ENCODE measurements around the gene ZNF205. TPM values are rescaled to one million over a fixed set of nuclear protein-coding genes. Genes with fewer than 3 reads are reported as not detected.

Gene ZNF205
- total RNA-seq, 1 experiment from 2014 or later = 19.0 TPM

DNA sequence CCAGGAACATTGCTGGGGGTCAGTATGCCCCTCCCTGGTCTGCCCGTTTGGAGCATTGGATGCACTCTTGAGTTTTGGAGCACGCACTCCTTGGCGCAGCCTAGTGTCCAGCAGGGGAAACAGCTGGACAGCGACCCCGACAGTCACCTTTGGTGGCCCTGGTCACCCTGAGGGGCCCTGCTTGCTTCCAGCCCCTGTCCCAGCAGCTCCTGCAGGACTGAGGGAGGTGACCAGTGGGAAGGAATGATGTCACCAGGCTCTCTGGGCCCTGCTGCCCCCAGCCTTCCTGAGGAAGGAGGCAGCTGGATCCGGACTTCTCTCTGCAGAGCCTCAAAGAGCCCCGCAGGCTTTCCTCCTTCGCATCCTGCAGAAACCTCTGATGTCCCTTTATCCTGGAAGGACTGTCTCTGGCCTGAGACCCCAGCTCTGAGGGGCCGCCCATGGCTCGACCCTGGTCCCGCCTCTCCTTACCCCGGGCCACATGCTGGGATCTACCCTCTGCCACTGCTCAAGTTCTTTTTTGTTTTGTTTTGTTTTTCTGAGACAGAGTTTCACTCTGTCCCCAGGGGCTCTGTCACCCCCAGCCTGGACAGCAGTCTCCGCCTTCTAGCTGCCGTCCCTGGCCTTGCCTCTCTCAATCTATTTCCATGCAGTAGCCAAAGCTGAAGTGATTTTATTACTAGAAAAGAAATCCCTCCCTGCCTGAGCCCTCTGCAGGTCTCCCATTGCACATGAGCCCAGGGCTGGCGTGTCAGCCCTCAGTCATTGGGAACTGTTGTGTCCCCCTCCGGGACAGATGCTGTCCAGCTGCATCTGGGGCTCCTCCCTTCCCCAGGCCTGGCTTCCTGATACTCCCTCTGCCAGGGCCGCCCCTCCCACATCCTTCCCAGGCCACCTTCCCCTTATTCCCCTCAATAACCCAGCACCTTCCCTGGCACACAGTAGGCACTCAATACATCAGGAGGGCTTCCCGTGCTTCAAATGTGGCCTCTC lies 24.8 kb upstream of the ZNF205 start:
- H4K20me1 ChIP-seq (ENCODE audit: low read length) = no peaks in the 10 kb centered on the region
- BruUV-seq (replicated peaks) = no TSS peak
- H3K9me3 ChIP-seq (ENCODE audit: low read length) = no peaks in the 10 kb centered on the region
- intact Hi-C loops (cut with micrococcal nuclease) = no loop called here
- H3K9ac ChIP-seq (ENCODE audit: low read length) = no peak overlapping the region
- no peaks in the 10 kb centered on the region for H3K4me1 ChIP-seq (ENCODE audit: insufficient read depth, low read length)
- H3K27me3 ChIP-seq (ENCODE audit: low read length) = no peaks in the 10 kb centered on the region
- POLR2A ChIA-PET (ENCODE audit: unreplicated experiment) = no interaction called here
- no peaks in the 10 kb centered on the region for H3F3A ChIP-seq (ENCODE audit: low read length, unreplicated experiment)
- H3K79me2 ChIP-seq (ENCODE audit: low read length) = no peaks in the 10 kb centered on the region
- no peak for DNase-seq
- H3K27ac ChIP-seq (ENCODE audit: low read length) = no peak overlapping the region
- H3K4me2 ChIP-seq (ENCODE audit: low read length) = no peak overlapping the region
- H3K36me3 ChIP-seq (ENCODE audit: low read depth, low read length) = no peaks in the 10 kb centered on the region
- CTCF ChIA-PET = interaction anchor here (0.6 kb wide), 1 partner anchor 11 kb away, joined by 13 read pairs; no protein-coding TSS in a partner anchor
- no peaks in the 10 kb centered on the region for H3K9me2 ChIP-seq (replicated peaks; ENCODE audit: low read length)
- H3K4me3 ChIP-seq (ENCODE audit: low read length) = no peak overlapping the region
- ATAC-seq = no peak
- H2AFZ ChIP-seq (ENCODE audit: low read length) = no peak overlapping the region
- TF ChIP-seq, protein P1, sequence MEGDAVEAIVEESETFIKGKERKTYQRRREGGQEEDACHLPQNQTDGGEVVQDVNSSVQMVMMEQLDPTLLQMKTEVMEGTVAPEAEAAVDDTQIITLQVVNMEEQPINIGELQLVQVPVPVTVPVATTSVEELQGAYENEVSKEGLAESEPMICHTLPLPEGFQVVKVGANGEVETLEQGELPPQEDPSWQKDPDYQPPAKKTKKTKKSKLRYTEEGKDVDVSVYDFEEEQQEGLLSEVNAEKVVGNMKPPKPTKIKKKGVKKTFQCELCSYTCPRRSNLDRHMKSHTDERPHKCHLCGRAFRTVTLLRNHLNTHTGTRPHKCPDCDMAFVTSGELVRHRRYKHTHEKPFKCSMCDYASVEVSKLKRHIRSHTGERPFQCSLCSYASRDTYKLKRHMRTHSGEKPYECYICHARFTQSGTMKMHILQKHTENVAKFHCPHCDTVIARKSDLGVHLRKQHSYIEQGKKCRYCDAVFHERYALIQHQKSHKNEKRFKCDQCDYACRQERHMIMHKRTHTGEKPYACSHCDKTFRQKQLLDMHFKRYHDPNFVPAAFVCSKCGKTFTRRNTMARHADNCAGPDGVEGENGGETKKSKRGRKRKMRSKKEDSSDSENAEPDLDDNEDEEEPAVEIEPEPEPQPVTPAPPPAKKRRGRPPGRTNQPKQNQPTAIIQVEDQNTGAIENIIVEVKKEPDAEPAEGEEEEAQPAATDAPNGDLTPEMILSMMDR (conservative IDR thresholded peaks at IDR 0.05; ENCODE audit: low read depth, low read length) = peak; percentile 39; the same call in 1 of the 2 replicates
- no peak for TF ChIP-seq EZH2phosphoT487 (IDR thresholded peaks at IDR 0.05; ENCODE audit: borderline replicate concordance, low read length)

DNA sequence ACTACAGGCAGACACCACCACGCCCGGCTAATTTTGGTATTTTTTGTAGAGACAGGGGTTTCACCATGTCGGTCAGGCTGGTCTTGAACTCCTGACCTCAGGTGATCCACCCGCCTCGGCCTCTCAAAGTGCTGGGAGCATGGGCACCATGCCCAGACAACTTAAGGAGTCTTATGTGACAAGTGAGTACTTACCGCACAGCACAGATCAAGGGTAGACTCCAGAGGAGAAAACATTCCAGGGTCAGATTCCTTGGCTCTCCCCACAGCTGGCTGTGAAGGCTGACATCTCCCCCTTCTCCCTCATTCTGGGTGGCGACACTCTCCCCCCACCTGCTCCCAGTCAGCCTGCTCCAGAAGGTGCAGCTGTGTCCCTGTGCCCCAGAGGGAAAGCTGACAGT lies 23.9 kb upstream of the ZNF205 start:
- no peaks in the 10 kb centered on the region for H3F3A ChIP-seq (ENCODE audit: low read length, unreplicated experiment)
- no peaks in the 10 kb centered on the region for H3K36me3 ChIP-seq (ENCODE audit: low read depth, low read length)
- H3K27me3 ChIP-seq (ENCODE audit: low read length) = no peaks in the 10 kb centered on the region
- no peak overlapping the region for H2AFZ ChIP-seq (ENCODE audit: low read length)
- H3K4me1 ChIP-seq (ENCODE audit: insufficient read depth, low read length) = no peaks in the 10 kb centered on the region
- ChIA-PET CTCF (no interaction called here), POLR2A (ENCODE audit: unreplicated experiment) (no interaction called here)
- H3K9ac ChIP-seq (ENCODE audit: low read length) = no peak overlapping the region
- TF ChIP-seq, protein P1 (conservative IDR thresholded peaks at IDR 0.05; ENCODE audit: low read depth, low read length) = no peak
- TF ChIP-seq EZH2phosphoT487 (IDR thresholded peaks at IDR 0.05; ENCODE audit: borderline replicate concordance, low read length) (no peak), EZH2 (IDR thresholded peaks at IDR 0.05; ENCODE audit: low read length, unreplicated experiment) (no peak)
- ATAC-seq (no peak), DNase-seq (no peak)
- no peaks in the 10 kb centered on the region for H3K79me2 ChIP-seq (ENCODE audit: low read length)
- intact Hi-C loops (cut with micrococcal nuclease) = no loop called here
- no peak overlapping the region for H3K27ac ChIP-seq (ENCODE audit: low read length)
- H4K20me1 ChIP-seq (ENCODE audit: low read length) = no peaks in the 10 kb centered on the region
- H3K9me3 ChIP-seq (ENCODE audit: low read length) = no peaks in the 10 kb centered on the region
- no peak overlapping the region for H3K4me2 ChIP-seq (ENCODE audit: low read length)
- no TSS peak for BruUV-seq (replicated peaks)
- H3K9me2 ChIP-seq (replicated peaks; ENCODE audit: low read length) = no peaks in the 10 kb centered on the region
- H3K4me3 ChIP-seq (ENCODE audit: low read length) = no peak overlapping the region
